HG03097 (cell line): ENCODE data around the gene BIN1.

Experiments used
- ATAC-seq: cut with Tn5 transposase; IDR thresholded peaks from one replicate; pipeline ENCODE4 v1.9.1; 2021; ENCODE audit not compliant: unreplicated experiment, low FRiP score

Gene BIN1

GRCh38 chr2:127061375-127062273 is 45.3 kb downstream of the BIN1 start:
- no peak for ATAC-seq

DNA sequence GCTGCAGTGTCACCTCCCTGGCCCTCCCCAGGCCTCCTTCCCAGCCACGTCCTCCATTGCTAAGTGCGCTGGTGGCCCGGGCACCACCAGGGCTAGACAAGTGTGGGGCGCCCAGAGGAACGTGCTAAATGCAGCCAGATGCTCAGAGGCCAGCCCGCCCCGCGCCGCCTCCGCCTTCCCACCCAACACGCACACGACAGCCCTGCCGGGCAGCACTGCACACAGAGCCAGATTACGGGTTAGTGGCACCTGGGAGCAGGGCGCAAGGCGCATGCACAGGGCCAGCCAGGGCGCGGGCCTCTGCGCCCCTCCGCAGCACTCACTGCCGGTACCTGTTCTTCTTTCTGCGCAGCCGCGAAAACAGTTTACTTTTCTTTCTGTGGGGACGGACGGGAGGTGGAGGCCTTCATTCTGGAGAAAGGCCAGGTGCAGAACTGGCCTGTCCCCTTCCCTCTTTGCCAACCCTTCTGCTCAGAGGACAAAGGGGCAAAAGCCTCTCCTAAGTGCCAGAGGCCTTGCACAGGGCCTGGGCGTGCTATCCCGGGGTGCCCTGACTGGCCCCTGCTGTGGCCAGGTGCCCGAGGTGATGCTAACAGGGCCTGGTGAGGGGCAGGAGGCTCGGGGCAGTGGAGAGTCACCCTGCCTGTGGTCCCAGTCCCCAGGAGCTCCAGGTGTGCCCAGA is 46.5 kb downstream of the BIN1 start:
- no peak for ATAC-seq

GRCh38 chr2:127059559-127059958 is 47.4 kb downstream of the BIN1 start:
- ATAC-seq: no peak

GRCh38 chr2:127058954-127059252 is 48.1 kb downstream of the BIN1 start:
- no peak for ATAC-seq

DNA sequence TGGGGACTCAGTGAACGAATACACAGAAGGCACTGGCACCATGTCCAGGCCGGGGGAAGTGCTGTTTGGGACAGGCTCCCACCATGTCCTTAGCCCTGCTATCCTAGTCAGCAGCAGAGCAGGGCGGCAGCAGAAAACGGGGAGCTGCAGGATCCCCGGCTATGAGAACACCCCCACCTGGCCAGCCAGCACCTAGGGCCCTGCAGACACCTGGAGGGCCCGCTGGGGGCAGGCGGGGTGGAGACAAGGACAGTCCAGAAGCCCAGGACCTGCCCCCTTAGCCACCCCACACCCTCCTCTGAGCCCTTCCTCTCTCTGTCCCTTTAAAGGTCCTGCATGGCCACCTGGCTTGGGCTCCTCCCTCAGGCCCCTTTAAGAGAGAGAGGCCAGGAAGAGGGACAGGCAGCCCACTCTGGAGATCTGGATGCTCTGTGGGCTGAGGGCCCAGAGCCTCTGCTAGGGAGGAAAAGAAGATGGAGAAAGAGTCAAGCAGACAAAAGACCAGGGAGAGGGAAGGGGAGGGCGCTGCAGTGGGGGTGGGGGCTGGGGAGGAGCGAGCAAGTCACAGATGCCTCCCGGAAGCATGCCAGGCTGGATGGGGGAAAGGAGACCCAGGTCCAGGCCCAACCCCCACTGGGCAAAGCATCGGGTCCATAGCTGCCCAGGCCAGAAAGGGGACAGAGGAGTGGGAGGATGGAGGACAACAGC is 48.6 kb downstream of the BIN1 start:
- ATAC-seq: no peak

DNA sequence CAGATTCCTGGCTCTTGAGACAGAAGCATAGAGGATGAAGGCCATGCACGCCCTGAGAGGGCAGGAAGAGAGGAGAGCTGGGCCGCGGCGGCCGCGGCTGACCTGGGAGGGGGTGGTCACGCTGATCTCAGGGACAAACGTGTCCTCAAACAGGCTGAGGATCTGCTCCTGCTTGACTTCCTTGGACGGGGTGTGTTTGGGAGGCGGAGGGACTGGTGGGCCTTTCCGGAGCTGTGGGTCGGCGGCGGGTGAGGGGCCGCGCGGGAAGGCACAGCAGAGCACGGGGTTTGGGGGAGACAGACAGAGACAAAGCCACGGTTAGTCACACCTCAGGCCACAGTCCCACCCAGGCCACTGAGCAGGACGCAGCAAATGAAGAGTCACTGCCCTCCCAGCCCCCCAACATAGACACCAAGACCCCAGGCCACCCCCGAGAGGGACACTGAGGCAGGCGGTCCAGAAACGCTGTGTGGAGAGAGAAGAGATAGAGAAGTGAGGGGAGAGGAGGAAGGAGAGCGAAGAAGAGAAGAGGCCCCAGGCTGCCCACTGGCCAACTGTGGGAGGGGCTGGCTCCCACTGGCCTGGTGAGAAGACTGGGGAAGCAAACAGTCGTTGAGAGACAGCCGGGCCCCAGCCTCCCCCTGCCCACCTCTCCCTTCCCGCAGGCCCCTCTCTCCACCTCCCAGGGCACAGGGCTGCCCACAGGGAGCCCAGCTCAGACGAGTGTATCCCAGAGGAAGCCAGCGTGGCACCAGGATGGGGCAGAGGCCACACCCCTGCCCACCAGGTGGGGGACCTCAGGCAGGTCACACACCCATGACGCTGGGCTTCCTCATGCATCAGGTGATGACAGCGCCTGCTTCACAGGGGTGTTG is 49.3 kb downstream of the BIN1 start:
- ATAC-seq: no peak

GRCh38 chr2:127056631-127057370 is 50.2 kb downstream of the BIN1 start:
- no peak for ATAC-seq

DNA sequence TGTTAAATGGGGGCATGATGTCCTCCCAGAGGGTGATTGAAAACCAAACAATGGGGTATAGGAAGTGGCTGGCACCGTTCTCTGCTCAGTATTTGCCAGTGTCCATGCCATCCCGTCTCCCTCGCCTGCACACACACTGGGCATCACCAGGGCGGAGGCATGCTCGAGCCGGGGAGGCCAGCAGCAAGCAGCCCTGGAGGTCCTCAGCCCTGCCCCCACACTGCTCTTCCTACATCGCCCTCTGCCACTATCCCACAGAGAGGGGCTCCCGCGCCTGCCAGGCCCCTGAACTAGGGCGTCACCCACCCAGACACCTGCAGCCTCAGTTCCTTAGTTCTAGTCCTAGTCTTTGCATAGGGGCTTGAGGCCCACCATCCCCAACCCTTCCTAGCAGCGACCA is 50.9 kb downstream of the BIN1 start:
- no peak for ATAC-seq

DNA sequence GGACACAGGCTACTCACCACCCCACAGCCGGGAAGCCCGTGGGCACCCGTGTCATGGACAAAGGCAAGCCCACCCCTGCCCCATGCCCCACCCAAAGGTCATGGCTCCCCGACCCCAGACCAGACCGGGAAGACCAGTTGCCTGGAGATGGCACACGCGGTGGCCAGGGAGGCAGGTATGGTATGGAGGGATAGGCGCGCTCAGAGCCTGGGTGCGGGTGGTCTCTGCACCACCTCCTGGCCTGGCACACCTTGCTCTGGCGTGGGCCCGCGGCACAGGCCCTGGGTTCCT is 51.2 kb downstream of the BIN1 start:
- no peak for ATAC-seq

DNA sequence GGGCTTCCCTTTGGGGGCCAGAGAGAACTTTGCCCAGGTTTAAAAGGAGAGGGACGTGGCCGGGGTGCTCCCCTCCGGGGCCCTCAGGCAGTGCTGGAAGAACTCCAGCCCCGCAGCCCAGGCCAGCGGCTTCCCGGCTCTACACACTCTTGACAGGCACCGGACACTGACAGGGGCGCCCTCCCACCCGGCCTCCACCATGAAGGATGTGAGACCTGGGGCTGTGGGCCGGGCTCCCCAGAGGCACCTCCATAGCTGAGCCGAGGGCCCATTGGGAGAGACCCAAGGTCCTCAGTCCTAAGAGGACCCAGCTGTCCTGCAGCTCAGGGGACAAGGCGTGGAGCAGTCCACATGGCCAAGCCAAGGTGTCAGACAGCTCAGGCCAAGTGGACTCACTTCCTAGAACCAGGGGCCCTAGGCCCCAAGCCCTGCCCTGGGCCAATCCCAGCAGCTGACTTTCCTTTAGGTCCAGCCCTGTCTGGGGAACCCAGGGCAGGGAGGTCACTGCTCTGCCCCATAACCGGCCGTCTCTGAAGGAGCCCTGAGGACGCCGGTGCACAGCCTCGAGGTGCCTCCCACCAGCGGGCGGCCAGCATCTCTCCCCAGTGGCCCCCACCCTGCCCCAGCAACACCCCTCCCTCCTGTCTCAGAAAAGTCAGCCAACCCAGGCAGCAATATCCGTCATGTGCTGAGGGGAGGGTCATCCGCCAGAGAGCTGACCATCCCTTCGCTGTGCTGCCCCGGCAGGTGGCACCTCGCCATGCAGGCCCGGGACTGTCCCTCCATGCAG is 51.8 kb downstream of the BIN1 start:
- ATAC-seq: no peak

GRCh38 chr2:127054604-127054930 is 52.4 kb downstream of the BIN1 start:
- ATAC-seq: no peak

- ATAC-seq: no peak
Measured at GRCh38 chr2:127053731-127054603, 53.0 kb downstream of the BIN1 start.

DNA sequence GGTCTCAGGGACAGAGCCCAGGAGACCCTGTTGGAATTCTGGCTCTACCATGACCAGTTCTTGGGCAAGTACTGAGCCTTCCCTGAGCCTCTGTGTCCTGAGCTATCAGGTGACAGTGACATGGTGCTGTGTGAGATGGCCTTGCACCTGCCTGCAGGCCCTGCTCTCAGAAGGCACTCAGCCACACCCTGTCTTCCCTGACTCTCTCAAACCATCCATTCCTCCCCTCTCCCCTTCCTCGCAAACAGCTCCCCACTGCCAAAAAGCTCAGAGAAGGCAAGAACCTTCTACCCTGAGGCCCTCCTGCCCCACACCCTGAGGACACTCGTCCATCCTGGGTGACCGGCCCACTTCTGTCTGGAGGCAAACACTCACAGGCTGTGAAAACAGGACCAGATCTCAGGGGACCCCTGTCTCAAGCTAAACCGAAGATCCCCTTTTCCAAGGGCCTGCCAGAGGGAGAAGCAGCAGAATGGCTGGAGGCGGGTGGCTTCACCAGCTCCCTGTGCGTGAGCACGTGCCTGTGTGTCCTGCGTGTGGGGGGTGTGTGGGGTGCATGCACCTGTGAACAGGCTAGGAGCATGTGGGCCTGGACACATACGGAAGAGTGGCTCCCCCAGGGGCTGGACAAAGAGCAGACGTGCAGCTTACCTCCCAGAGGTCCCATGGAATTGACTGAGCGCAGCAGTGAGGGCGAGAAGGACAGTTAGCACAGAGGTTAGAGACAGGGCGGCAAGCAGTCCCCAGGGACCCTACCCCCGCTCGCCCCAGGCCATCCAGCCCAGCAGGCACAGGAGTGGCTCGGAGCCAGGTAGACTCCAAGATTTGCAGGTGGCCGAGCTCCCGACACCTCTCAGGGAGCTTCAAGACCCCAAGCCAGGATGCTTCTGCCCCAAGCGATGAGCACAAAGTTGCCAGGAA is 53.9 kb downstream of the BIN1 start:
- ATAC-seq: no peak

DNA sequence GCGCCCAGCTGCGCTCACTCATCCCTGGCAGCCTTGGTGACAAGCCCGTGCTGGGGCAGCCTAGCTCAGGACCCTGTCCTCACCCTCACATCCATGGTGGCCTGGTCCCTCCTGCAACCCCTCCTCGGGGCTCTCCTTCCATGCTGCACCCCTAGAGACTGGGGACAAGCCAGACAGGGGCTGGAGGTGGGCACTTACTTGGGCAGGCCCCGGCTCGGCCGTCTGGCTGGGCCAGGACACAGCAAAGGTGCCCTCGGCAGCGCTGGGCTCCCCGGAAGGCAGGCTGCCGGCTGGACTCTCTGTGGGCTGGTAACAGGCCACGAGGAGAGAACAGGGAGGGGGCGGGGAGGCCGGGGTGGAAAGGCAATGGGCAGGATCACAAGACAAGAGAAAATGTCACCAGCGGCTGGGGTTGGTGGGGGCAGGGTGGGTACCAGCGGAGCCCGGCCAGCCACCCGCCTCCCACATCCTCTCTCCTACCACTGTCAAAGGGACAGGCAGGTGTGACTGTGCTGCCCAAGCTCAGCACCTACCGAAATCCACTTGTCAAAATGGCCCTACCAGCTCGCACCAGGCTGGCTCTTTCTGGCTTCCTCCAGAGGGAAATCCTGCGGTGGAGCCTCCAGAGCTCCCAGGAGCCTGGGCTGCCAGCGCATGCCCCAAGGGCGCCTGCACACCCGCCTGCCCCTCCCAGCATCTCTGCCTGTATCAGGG is 54.7 kb downstream of the BIN1 start:
- no peak for ATAC-seq

DNA sequence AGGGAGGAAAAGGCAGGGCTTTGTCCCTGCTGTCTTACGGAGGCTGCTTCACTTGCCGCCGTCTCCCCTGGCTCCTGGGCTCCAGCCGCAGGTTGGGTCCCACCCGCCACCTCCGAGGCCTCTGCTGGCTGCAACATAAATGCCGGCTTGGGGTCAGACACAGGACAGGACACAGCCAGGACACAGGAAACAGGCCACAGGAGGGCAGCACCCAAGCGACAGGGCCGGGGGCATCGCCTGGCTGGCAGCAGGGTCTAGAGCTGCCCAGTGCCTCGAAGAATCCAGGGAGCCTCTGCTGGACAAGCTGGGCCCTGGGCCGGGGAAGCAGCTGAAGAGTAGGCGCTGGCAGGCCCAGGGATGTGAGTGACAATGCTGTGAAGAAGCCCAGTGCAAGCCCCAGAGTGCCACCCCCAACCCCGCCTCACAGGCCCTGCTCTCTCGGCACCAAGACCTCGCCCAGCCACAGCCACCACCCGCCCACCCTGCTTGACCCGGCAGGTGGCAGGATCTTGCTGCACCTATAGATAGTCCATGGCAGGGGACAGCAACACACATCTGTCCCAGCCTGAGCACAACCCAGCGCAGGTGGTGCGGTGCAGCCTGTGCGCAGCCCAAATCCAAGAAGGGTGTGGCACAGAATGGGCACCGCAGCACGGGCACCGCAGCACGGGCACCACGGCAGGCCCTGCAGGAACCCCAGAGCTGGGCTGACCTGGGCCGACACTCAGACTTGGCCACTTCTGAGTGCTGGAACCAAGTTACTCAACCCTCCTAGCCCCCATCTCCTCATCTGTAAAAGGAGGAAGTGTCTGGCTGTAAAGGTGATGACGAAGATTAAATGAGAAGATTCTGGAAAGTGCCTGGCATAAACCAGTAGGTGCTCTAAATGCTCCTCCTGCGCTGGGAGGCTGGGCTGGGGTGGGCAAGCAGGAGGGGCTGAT is 55.6 kb downstream of the BIN1 start:
- no peak for ATAC-seq

GRCh38 chr2:127050803-127051115 is 56.2 kb downstream of the BIN1 start:
- no peak for ATAC-seq
